Esophagus muscularis mucosa (tissue), 3 donors: Measurements from ENCODE around the gene MT1X.

Source experiments
- CTCF ChIP-seq, 3 experiments: fragments of 200-600 bp in 2 of 3; fragments of 450-650 bp in 1 of 3; sonication (generic) in 2 of 3; IDR thresholded peaks; one replicate each; pipeline ENCODE4 v1.5.1; 2017 to 2019; ENCODE audit warnings: antibody characterized with exemption in 3 of 3, mild to moderate bottlenecking in 2 of 3, moderate library complexity in 1 of 3
- EP300 ChIP-seq: sonication (generic); formaldehyde crosslinking; IDR thresholded peaks from one replicate; pipeline ENCODE4 v1.6.1; 2017; ENCODE audit warnings: antibody characterized with exemption

- TF ChIP-seq CTCF (IDR thresholded peaks at IDR 0.05) (no peak), EP300 (no peak)
These were observed 41.9 kb downstream of the MT1X start for GRCh38 chr16:56724191-56724590.
